IMR-90 (cell line): ENCODE measurements around the gene KIF1C. TPM values are rescaled to one million over a fixed set of nuclear protein-coding genes. Genes with fewer than 3 reads are reported as not detected.

Experiments used
- ATAC-seq: fragments of 200-7000 bp; cut with Tn5 transposase; 2 replicates; pipeline ENCODE4 v1.9.1; 2020; ENCODE audit warnings: low read depth, mild to moderate bottlenecking, moderate library complexity
- BruUV-seq: library from RNA; stranded (reverse); fragments of 400-500 nt; replicated peaks from 2 replicates; lab custom pipeline; 2021; lab: Mats Ljungman, UMichigan
- CTCF ChIA-PET: fragments of 300-600 bp; formaldehyde crosslinking; extraction: SDS; loops from one replicate; lab custom pipeline; 2021; ENCODE audit warnings: antibody characterized with exemption; lab: Yijun Ruan, JAX
- POLR2A ChIA-PET: fragments of 300-600 bp; sonication (Branson Sonifier 250); formaldehyde crosslinking; loops from one replicate; lab custom pipeline; 2022; ENCODE audit warnings: antibody characterized with exemption; ENCODE audit not compliant: unreplicated experiment; lab: Charles Lee
- DNase-seq: peaks from one replicate; pipeline ENCODE4 v3.0.0; 2013
- H2AFZ ChIP-seq: replicated peaks from 2 replicates; pipeline ENCODE3; 2013; ENCODE audit warnings: low read length, mild to moderate bottlenecking; ENCODE audit not compliant: poor library complexity
- H2AK5ac ChIP-seq: 2 replicates; pipeline ENCODE4 v1.6.1; 2013; ENCODE audit warnings: low read depth, low read length, inconsistent platforms
- H2AK9ac ChIP-seq: replicated peaks from 2 replicates; pipeline ENCODE3; 2013; ENCODE audit warnings: mild to moderate bottlenecking, low read depth, low read length, moderate library complexity; ENCODE audit not compliant: poor library complexity
- H2BK120ac ChIP-seq: 2 replicates; pipeline ENCODE4 v1.6.1; 2013; ENCODE audit warnings: low read depth, low read length, inconsistent platforms
- H2BK15ac ChIP-seq: 3 replicates; pipeline ENCODE4 v1.6.1; 2013; ENCODE audit warnings: low read depth, low read length, inconsistent platforms
- H2BK20ac ChIP-seq: 2 replicates; pipeline ENCODE4 v1.6.1; 2013; ENCODE audit warnings: low read depth, mild to moderate bottlenecking, inconsistent platforms, low read length, moderate library complexity
- H2BK5ac ChIP-seq: 2 replicates; pipeline ENCODE4 v1.6.1; 2013; ENCODE audit warnings: mild to moderate bottlenecking, low read depth, low read length, inconsistent platforms; ENCODE audit not compliant: poor library complexity, severe bottlenecking
- H3K14ac ChIP-seq: replicated peaks from 2 replicates; pipeline ENCODE4 v1.6.1; 2013; ENCODE audit warnings: low read depth, low read length, inconsistent platforms
- H3K18ac ChIP-seq: 2 replicates; pipeline ENCODE4 v1.6.1; 2013; ENCODE audit warnings: low read depth, low read length, control low read depth
- H3K23ac ChIP-seq: 2 replicates; pipeline ENCODE4 v1.6.1; 2013; ENCODE audit warnings: low read depth, low read length, inconsistent platforms
- H3K27ac ChIP-seq: 2 replicates; pipeline ENCODE4 v1.5.1; 2013; ENCODE audit warnings: mild to moderate bottlenecking, control low read depth, low read length; ENCODE audit not compliant: insufficient read depth
- H3K27me3 ChIP-seq: 2 replicates; pipeline ENCODE4 v1.6.1; 2013; ENCODE audit warnings: low read length; ENCODE audit not compliant: control insufficient read depth, insufficient read depth
- H3K36me3 ChIP-seq: 2 replicates; pipeline ENCODE4 v1.6.1; 2013; ENCODE audit warnings: low read length, mixed read lengths; ENCODE audit not compliant: control insufficient read depth, insufficient read depth
- H3K4ac ChIP-seq: 2 replicates; pipeline ENCODE4 v1.6.1; 2013; ENCODE audit warnings: low read depth, low read length, inconsistent platforms
- H3K4me1 ChIP-seq: 2 replicates; pipeline ENCODE4 v1.6.1; 2013; ENCODE audit warnings: low read length, mixed read lengths; ENCODE audit not compliant: control insufficient read depth, insufficient read depth
- H3K4me2 ChIP-seq: 2 replicates; pipeline ENCODE4 v1.6.1; 2013; ENCODE audit warnings: low read depth, mild to moderate bottlenecking, control low read depth, low read length, moderate library complexity
- H3K4me3 ChIP-seq: 2 replicates; pipeline ENCODE4 v1.5.1; 2013; ENCODE audit warnings: low read depth, mild to moderate bottlenecking, control low read depth, low read length, moderate library complexity; ENCODE audit not compliant: insufficient read depth
- H3K56ac ChIP-seq: 2 replicates; pipeline ENCODE4 v1.6.1; 2013; ENCODE audit warnings: low read length, inconsistent platforms; ENCODE audit not compliant: insufficient read depth; ENCODE audit errors: extremely low read depth
- H3K79me1 ChIP-seq, 2 experiments: 2 replicates each; pipeline ENCODE4 v1.6.1; 2013; ENCODE audit warnings: low read length in 2 of 2, inconsistent platforms in 1 of 2, low read depth in 1 of 2
- H3K9ac ChIP-seq: 2 replicates; pipeline ENCODE4 v1.6.1; 2013; ENCODE audit warnings: low read depth, low read length, control low read depth
- H3K9me1 ChIP-seq: 2 replicates; pipeline ENCODE4 v1.6.1; 2013; ENCODE audit warnings: low read length, inconsistent platforms; ENCODE audit not compliant: insufficient read depth
- H3K9me3 ChIP-seq: 2 replicates; pipeline ENCODE4 v1.6.1; 2013; ENCODE audit warnings: low read length; ENCODE audit not compliant: control insufficient read depth, insufficient read depth
- H4K20me1 ChIP-seq: 2 replicates; pipeline ENCODE4 v1.6.1; 2013; ENCODE audit warnings: low read length, inconsistent platforms; ENCODE audit not compliant: insufficient read depth
- H4K5ac ChIP-seq: 2 replicates; pipeline ENCODE4 v1.6.1; 2013; ENCODE audit warnings: mild to moderate bottlenecking, low read depth, low read length, control low read depth
- H4K8ac ChIP-seq, 2 experiments: 2 replicates each; pipeline ENCODE4 v1.6.1; 2013; ENCODE audit warnings: low read depth in 2 of 2, low read length in 2 of 2, control low read depth in 1 of 2, inconsistent platforms in 1 of 2
- H4K91ac ChIP-seq: 2 replicates; pipeline ENCODE4 v1.6.1; 2013; ENCODE audit warnings: low read depth, low read length, inconsistent platforms; ENCODE audit not compliant: insufficient read depth
- BHLHE40 ChIP-seq: fragments of 150-350 bp; IDR thresholded peaks from 2 replicates; pipeline ENCODE4 v1.6.1; 2016; ENCODE audit warnings: mild to moderate bottlenecking, low read depth, low read length
- CEBPB ChIP-seq: IDR thresholded peaks from 2 replicates; pipeline ENCODE4 v1.6.1; 2012; ENCODE audit warnings: low read depth, low read length, improper control_type of control experiment
- CHD1 ChIP-seq: IDR thresholded peaks from 2 replicates; pipeline ENCODE4 v1.6.1; 2012; ENCODE audit warnings: low read depth, low read length, improper control_type of control experiment
- CTCF ChIP-seq: conservative IDR thresholded peaks from 2 replicates; pipeline ENCODE4 v1.5.1; 2012; ENCODE audit warnings: mild to moderate bottlenecking, low read depth, low read length, improper control_type of control experiment
- ELK1 ChIP-seq: fragments of 150-350 bp; IDR thresholded peaks from 2 replicates; pipeline ENCODE4 v1.6.1; 2016; ENCODE audit warnings: low read depth, mild to moderate bottlenecking, low read length, moderate library complexity, borderline replicate concordance
- FOS ChIP-seq: fragments of 150-350 bp; IDR thresholded peaks from 2 replicates; pipeline ENCODE4 v1.6.1; 2016; ENCODE audit warnings: low read depth, low read length
- MAFK ChIP-seq: IDR thresholded peaks from 2 replicates; pipeline ENCODE4 v1.6.1; 2012; ENCODE audit warnings: low read depth, low read length, improper control_type of control experiment
- MAZ ChIP-seq: IDR thresholded peaks from 2 replicates; pipeline ENCODE4 v1.6.1; 2012; ENCODE audit warnings: low read depth, mild to moderate bottlenecking, low read length, improper control_type of control experiment, moderate library complexity, borderline replicate concordance
- MXI1 ChIP-seq: IDR thresholded peaks from 2 replicates; pipeline ENCODE4 v1.6.1; 2012; ENCODE audit warnings: low read depth, mild to moderate bottlenecking, low read length, moderate library complexity, borderline replicate concordance
- NFE2L2 ChIP-seq: fragments of 150-350 bp; IDR thresholded peaks from 2 replicates; pipeline ENCODE4 v1.6.1; 2016; ENCODE audit warnings: low read depth, mild to moderate bottlenecking, low read length
- POLR2A ChIP-seq: IDR thresholded peaks from 2 replicates; pipeline ENCODE4 v1.6.1; 2012; ENCODE audit warnings: mild to moderate bottlenecking, low read depth, low read length
- RAD21 ChIP-seq: IDR thresholded peaks from 2 replicates; pipeline ENCODE4 v1.6.1; 2012; ENCODE audit warnings: low read length, improper control_type of control experiment
- RCOR1 ChIP-seq: IDR thresholded peaks from 2 replicates; pipeline ENCODE4 v1.6.1; 2012; ENCODE audit warnings: mild to moderate bottlenecking, low read length, improper control_type of control experiment; ENCODE audit not compliant: insufficient replicate concordance
- RFX5 ChIP-seq: IDR thresholded peaks from 2 replicates; pipeline ENCODE4 v1.8.0; 2012; ENCODE audit warnings: low read depth, mild to moderate bottlenecking, low read length, moderate library complexity
- SMC3 ChIP-seq: fragments of 150-350 bp; IDR thresholded peaks from 2 replicates; pipeline ENCODE4 v1.6.1; 2016; ENCODE audit warnings: low read depth, mild to moderate bottlenecking, antibody characterized with exemption, low read length, moderate library complexity
- USF2 ChIP-seq: fragments of 150-350 bp; IDR thresholded peaks from 2 replicates; pipeline ENCODE4 v1.6.1; 2017; ENCODE audit warnings: mild to moderate bottlenecking, antibody characterized with exemption, low read length, low read depth
- WGBS, 2 experiments: methylation state at CpG; one replicate each; pipeline versions ENCODE4 v1.1.5 to v1.1.7; 2013; ENCODE audit warnings: missing lambda C conversion rate in 2 of 2; ENCODE audit not compliant: insufficient read length in 1 of 2; ENCODE audit errors: extremely low coverage in 2 of 2; 5-methylcytosine and 5-hydroxymethylcytosine counted together
- dilution Hi-C: fragments of 300-500 bp; cut with HindIII; formaldehyde crosslinking; loops from one replicate; pipeline ENCODE4 v1.14.3; 2018; ENCODE audit warnings: low sequenced_read_pairs; ENCODE audit not compliant: unreplicated experiment
- in situ Hi-C: fragments of 300-500 bp; cut with MboI; formaldehyde crosslinking; loops from 3 replicates; pipeline ENCODE4 v1.14.3; 2019; ENCODE audit warnings: low sequenced_read_pairs, inconsistent platforms, mixed read lengths
- intact Hi-C: fragments of 100-400 bp; cut with micrococcal nuclease; formaldehyde crosslinking; loops from 2 replicates; pipeline ENCODE4 v1.10.0; 2022
- polyA plus RNA-seq, 3 experiments: library from polyadenylated mRNA; depleted of rRNA; stranded (reverse); fragments of >200 nt; gene quantifications; 2 replicates each; pipeline ENCODE4 v1.2.3, GENCODE V29; 2012; ENCODE audit warnings: low replicate concordance in 1 of 3
- total RNA-seq: library from RNA; depleted of rRNA; stranded (reverse); fragments of >200 nt; gene quantifications from 2 replicates; pipeline ENCODE4 v1.2.3, GENCODE V29; 2012

The KIF1C gene
- total and polyA plus RNA-seq, 2 of the 4 experiments (the other 2 are of a cell fraction), result 27.4 to 28.7 TPM

GRCh38 chr17:5047446-5047845 lies 49.7 kb downstream of the KIF1C start:
- H3K27me3 ChIP-seq, result no peaks in the 10 kb centered on the region; the same call in 1 of the 2 replicates
- ChIA-PET CTCF (no interaction called here), POLR2A (no interaction called here)
- no peak overlapping the region for H3K4me2 ChIP-seq
- H3K14ac ChIP-seq, result no peak overlapping the region
- H3K36me3 ChIP-seq, result no peaks in the 10 kb centered on the region
- H2AFZ ChIP-seq, result no peak overlapping the region
- no peak overlapping the region for H2BK15ac ChIP-seq
- no peaks in the 10 kb centered on the region for H3K79me1 ChIP-seq
- H4K20me1 ChIP-seq, result no peaks in the 10 kb centered on the region
- no peak for DNase-seq
- no peak overlapping the region for H2AK5ac ChIP-seq
- H3K23ac ChIP-seq, result no peak overlapping the region
- intact Hi-C loops (no loop called here), in situ Hi-C loops (no loop called here), dilution Hi-C loops (no loop called here)
- H4K91ac ChIP-seq, result no peak overlapping the region
- H3K9me1 ChIP-seq, result no peaks in the 10 kb centered on the region
- no peak overlapping the region for H3K27ac ChIP-seq
- no peak overlapping the region for H2AK9ac ChIP-seq
- no peak overlapping the region for H4K8ac ChIP-seq
- no peaks in the 10 kb centered on the region for H3K9me3 ChIP-seq
- H3K4me1 ChIP-seq, result no peaks in the 10 kb centered on the region
- no peak overlapping the region for H3K9ac ChIP-seq
- BruUV-seq, result no TSS peak
- no CpG with 5 or more reads among the region's 2 CpGs for WGBS, 2 experiments
- TF ChIP-seq USF2, result no peak
- no peak for TF ChIP-seq POLR2A
- TF ChIP-seq CEBPB, result no peak
- no peak for TF ChIP-seq MXI1
- no peak for TF ChIP-seq MAFK
- TF ChIP-seq SMC3, result no peak
- TF ChIP-seq BHLHE40, result no peak
- no peak for TF ChIP-seq FOS
- no peak for TF ChIP-seq RCOR1
- no peak for TF ChIP-seq NFE2L2
- TF ChIP-seq RAD21, result no peak
- TF ChIP-seq CTCF, result no peak
- no peak for TF ChIP-seq ELK1
- TF ChIP-seq RFX5, result no peak
- no peak for TF ChIP-seq MAZ
- no peak for TF ChIP-seq CHD1
- H2BK5ac ChIP-seq, result no peak overlapping the region
- no peak overlapping the region for H2BK120ac ChIP-seq
- no peak overlapping the region for H3K4ac ChIP-seq
- H3K56ac ChIP-seq, result no peak overlapping the region
- no peak overlapping the region for H2BK20ac ChIP-seq
- no peak overlapping the region for H3K4me3 ChIP-seq
- ATAC-seq, result no peak
- H3K18ac ChIP-seq, result no peak overlapping the region
- H4K5ac ChIP-seq, result no peak overlapping the region
